Measurements from ENCODE around the gene SNX24.

DNA sequence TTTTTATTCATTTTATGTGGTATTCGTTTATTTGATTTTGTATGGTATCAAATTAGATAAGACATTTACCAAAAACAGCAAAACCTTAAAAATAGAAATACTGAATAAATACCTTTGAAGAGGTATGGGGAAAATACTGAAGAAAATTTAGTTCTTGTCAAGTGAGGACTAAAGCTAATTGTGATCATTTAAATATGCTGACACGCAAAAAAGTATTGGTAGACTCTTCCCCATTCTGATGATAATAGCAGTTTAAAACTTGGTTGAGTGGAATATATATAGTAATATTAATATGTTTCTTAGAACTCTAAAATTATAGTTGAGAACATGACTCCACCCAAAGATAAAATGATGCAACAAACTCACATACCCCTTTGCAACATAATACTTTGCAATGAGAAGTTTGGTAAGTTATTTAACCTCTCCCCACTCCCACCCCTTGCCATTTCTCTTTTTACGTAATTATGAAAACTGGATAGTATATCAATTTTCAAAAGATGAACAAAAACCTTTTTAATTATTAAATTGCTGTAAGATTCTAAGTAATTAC lies 30.1 kb upstream of the SNX24 start:
- no peak for TF ChIP-seq POLR2A (IDR thresholded peaks at IDR 0.05)
- TF ChIP-seq, protein P1, sequence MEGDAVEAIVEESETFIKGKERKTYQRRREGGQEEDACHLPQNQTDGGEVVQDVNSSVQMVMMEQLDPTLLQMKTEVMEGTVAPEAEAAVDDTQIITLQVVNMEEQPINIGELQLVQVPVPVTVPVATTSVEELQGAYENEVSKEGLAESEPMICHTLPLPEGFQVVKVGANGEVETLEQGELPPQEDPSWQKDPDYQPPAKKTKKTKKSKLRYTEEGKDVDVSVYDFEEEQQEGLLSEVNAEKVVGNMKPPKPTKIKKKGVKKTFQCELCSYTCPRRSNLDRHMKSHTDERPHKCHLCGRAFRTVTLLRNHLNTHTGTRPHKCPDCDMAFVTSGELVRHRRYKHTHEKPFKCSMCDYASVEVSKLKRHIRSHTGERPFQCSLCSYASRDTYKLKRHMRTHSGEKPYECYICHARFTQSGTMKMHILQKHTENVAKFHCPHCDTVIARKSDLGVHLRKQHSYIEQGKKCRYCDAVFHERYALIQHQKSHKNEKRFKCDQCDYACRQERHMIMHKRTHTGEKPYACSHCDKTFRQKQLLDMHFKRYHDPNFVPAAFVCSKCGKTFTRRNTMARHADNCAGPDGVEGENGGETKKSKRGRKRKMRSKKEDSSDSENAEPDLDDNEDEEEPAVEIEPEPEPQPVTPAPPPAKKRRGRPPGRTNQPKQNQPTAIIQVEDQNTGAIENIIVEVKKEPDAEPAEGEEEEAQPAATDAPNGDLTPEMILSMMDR (IDR thresholded peaks at IDR 0.05) = no peak
